Dermis blood vessel endothelial cell (primary cell): ENCODE results near the gene SPEF2. TPM values are rescaled to one million over a fixed set of nuclear protein-coding genes. Genes with fewer than 3 reads are reported as not detected.
A peak's percentile ranks its signal among the peaks of the same experiment; 100 is the strongest.
"Not testable (repeated sequence)": the region's sequence is repeated elsewhere in the genome, so short reads cannot be mapped to it uniquely, and the experiment has no call there.

Experiments
- DNase-seq: peaks from one replicate; pipeline ENCODE4 v3.0.0; 2010
- total RNA-seq: library from RNA; depleted of rRNA; stranded (reverse); fragments of >200 nt; gene quantifications from 2 replicates; pipeline ENCODE4 v1.2.3, GENCODE V29; 2014

SPEF2 gene
- total RNA-seq, 1 donor from 2014 or later: 1.2 TPM

- DNase-seq: no peak
These were observed 205.9 kb downstream of the SPEF2 start for GRCh38 chr5:35823347-35824098.

DNA sequence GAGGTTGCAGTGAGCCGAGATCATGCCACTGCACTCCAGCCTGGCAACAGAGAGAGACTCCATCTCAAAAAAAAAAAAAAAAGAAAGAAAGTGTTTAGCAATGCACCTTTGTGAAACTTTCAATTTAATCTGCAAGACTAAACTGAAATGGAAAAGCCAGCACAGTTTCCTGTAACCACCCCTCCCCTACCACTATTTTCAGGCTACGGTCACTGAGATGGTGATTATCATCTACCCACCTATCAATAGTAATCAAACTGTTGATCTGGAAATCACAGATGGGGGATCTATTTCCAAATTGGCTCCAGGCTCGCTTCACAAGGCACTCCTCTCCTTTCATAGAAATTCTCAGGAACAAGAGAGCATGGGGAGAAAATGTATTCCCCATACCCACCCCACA is 208.4 kb downstream of the SPEF2 start:
- no peak for DNase-seq

DNA sequence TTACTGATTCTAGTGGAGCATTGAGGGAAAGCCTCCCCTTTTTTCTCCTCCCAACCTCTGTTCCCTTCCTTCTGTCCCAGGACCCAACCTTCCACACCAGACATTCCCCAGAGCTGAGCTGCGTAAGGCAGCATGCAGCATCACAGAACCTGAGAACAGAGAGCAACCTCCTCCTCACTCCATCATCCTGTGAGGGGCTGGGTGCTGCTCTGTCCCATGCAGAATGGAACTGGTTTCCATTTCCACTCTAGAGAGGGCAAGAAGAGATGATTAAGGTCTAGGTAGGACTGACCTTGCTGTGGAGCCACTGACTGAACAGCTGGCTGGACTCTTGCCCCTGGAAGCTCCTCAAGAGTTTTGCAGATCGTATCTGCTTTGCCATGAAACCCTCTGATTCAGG is 208.9 kb downstream of the SPEF2 start:
- DNase-seq: no peak

- no peak for DNase-seq
These were observed 210.5 kb downstream of the SPEF2 start for GRCh38 chr5:35828082-35828598.

- no peak for DNase-seq
These were observed 212.9 kb downstream of the SPEF2 start for GRCh38 chr5:35830587-35830986.

DNA sequence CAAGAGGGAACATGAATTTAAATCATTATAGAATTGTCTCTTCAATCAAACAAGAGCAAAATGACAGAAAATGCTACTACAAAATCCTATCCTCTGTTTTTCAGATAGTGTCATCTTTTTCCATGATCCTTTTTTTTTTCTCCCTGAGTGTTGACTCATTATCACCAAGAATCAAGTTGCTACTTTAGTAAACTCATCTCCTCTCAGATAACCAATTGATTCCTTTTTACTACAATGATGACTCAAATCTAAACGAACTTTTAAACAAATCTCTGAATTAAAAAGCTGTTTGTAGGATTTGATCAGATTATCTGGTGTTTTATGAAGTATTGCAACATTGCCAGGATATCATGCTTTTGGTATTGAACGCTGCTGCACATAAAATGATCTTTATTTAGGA is 215.1 kb downstream of the SPEF2 start:
- no peak for DNase-seq

- DNase-seq: no peak
These were observed 215.6 kb downstream of the SPEF2 start for GRCh38 chr5:35833224-35833623.

GRCh38 chr5:35835796-35836742 is 218.4 kb downstream of the SPEF2 start:
- no peak for DNase-seq

- no peak for DNase-seq
These were observed 220.8 kb downstream of the SPEF2 start for GRCh38 chr5:35838370-35839042.

DNA sequence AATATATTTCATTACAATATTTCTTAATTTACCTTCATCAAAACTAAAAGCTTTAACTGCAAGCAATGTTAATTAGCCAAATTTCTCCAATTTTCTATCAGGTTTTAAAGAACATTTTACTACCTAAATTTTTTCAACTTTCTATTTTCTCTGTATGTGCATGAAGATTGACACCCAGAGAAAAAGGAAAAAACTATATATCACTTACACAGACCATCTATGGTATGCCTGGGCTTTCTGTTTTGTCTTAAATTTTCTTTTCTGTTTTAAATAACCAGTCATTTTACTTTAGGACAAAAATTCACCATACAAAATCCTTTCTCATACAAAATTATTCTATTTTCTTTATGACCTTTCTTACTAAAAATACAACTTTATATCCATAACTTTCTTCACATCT is 225.2 kb downstream of the SPEF2 start:
- DNase-seq: no peak

DNA sequence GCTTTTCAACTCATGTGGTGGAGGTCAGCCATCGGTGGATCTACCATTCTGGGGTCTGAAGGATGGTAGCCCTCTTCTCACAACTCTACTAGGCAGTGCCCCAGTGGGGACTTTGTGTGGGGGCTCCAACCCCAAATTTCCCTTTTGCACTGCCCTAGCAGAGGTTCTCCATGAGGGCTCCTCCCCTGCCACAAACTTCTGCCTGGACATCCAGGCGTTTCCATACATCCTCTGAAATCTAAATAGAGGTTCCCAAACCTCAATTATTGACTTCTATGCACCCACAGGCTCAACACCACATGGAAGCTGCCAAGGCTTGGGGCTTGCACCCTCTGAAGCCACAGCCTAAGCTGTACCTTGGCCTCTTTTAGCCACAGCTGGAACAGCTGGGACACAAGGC is 227.8 kb downstream of the SPEF2 start:
- not testable (repeated sequence) for DNase-seq

- DNase-seq: no peak
These were observed 229.8 kb downstream of the SPEF2 start for GRCh38 chr5:35847491-35847890.

DNA sequence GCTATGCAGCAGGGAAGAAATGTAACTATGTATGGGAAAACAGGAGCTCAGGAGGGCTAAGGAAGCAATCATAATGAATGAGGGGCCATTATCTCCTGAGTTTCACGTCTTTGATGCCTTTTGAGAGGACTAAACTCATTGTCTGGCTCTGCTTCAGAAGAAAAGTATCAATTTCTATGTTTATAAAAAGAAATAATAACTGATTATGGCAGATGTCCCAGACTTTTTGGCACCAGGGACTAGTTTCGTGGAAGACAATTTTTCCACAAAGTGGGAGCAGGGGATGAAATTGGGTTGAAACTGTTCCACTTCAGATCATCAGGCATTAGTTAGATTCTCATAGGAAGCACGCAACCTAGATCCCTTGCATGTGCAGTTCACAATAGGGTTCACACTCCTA is 230.3 kb downstream of the SPEF2 start:
- DNase-seq: no peak

- DNase-seq: no peak
These were observed 232.2 kb downstream of the SPEF2 start for GRCh38 chr5:35849860-35850259.

DNA sequence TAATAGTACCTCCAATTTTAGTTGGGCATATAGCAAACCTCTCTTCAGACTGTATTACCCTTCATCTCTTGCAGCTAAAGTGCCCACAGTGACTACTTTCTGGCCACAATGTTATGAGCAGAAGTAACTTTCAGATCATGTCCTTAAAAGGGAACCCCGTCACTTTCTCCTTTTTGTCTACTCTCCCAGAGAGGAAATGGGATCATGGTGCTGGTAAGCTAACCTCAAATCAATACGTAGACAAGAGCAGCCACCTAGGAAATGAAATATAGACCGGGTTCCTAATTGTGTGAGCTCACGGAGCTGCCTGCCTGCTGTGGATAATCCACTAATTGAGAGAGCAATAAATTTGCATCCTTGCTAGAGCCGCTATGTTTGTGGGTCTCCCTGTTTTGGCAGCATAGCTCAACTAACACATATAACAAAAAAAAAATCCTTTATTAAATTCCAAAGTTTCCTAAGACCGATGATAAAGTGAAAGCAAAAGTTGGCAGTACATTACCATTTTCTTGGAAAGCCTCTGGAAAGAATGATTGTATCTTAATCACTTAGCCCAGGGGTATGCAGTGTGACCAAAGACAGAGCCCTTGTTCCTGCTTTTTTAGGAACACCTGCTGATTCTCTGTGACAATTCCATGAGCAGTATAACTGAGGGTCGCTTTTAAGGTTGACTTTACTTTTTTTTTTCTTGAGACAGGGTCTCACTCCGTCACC is 233.5 kb downstream of the SPEF2 start:
- no peak for DNase-seq

DNA sequence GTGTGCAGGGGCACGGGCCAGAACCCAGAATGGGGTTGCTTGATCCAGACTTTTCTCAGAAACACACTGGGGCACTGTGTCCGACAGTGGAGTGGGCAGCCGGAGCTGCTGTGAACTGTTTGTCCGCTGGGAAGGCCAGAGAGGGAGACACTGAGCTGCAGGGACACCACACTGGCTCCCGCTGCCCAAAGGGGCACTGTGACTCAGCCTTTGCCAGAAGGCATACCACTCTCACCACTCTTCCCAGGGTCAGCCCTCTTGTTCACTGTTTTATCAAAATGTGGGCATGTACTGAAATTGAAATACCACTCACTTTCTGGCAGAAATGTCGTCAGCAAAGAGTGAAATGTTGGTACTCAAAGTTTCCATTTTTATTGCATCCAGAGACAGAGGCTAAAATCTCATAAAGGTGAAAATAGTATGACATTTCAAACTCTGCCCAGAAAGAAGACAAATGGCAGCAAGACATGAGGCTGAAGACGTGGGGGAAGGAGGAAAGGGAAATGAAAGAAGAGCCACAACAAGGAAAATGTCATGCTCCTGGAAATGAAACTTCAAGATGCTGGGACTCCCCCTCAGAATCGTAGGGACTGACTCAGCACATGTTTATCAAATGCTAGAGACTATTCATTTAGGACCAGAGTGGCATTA is 234.5 kb downstream of the SPEF2 start:
- no peak for DNase-seq

- no peak for DNase-seq
These were observed 235.1 kb downstream of the SPEF2 start for GRCh38 chr5:35852773-35853172.

DNA sequence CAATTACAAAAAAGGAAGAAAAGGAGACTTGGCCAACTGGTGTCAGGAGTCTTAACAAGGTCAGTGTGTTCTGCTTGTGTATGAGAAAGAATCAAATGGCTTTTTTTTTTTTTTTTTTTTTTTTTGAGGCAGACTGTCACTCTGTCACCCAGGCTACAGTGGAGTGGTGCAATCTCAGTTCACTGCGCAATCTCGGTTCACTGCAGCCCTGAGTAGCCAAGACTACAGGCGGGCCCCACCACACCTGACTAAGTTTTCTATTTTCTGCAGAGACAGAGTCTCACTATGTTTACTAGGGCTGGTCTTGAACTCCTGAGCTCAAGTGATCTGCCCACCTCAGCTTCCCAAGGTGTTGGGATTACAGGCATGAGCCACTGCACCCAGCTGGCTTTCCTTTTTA is 236.0 kb downstream of the SPEF2 start:
- no peak for DNase-seq

GRCh38 chr5:35854248-35854647 is 236.6 kb downstream of the SPEF2 start:
- no peak for DNase-seq

GRCh38 chr5:35855187-35855586 is 237.5 kb downstream of the SPEF2 start:
- peak; percentile 18 for DNase-seq

GRCh38 chr5:35856186-35856764 is 238.6 kb downstream of the SPEF2 start:
- DNase-seq: peak; percentile 24
